NAMALWA (cell line): ENCODE results near the gene LIME1.

Source experiments
- DNase-seq: peaks from one replicate; pipeline ENCODE4 v3.0.0-alpha.2; 2015; ENCODE audit warnings: low spot score

The LIME1 gene

GRCh38 chr20:63749597-63750508 lies 13.4 kb downstream of the LIME1 start:
- no peak for DNase-seq

GRCh38 chr20:63750807-63751470 lies 14.5 kb downstream of the LIME1 start:
- DNase-seq = no peak

DNA sequence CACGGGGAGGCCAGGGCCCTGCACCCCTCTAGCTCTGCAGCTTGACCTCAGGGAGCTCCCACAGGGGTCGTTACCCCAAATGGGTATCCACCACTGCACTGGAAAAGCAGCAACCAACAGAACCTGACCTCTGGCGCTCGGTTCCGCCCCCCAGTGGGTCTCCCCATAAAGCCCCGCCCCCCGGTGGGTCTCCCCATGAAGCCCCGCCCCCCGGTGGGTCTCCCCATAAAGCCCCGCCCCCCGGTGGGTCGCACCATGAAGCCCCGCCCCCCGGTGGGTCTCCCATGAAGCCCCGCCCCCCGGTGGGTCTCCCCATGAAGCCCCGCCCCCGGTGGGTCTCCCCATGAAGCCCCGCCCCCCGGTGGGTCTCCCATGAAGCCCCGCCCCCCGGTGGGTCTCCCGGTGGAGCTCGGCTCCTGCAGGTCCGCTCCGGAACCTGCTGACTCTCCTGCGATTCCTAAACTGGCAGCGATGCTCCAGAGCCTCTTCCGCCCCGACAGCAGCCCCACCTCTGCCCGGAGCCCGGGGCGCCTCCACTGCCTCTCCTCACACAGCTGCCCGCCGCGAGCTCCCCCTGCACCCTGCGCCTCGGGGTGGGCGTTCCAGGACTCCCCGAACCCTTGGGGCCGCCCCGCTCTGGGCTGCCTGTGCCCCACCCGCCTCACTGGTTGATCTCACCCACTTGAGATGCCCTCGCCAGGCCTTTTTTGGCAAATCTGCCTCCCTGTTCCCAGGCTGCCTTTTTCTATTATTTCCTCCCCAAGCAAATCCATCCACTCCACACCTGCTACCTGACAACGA lies 15.2 kb downstream of the LIME1 start:
- peak; percentile 25 for DNase-seq

- DNase-seq = no peak
These were observed 16.1 kb downstream of the LIME1 start for GRCh38 chr20:63752411-63753101.

- DNase-seq = no peak
These were observed 16.9 kb downstream of the LIME1 start for GRCh38 chr20:63753381-63753780.

- DNase-seq = no peak
These were observed 17.5 kb downstream of the LIME1 start for GRCh38 chr20:63754008-63754407.

DNA sequence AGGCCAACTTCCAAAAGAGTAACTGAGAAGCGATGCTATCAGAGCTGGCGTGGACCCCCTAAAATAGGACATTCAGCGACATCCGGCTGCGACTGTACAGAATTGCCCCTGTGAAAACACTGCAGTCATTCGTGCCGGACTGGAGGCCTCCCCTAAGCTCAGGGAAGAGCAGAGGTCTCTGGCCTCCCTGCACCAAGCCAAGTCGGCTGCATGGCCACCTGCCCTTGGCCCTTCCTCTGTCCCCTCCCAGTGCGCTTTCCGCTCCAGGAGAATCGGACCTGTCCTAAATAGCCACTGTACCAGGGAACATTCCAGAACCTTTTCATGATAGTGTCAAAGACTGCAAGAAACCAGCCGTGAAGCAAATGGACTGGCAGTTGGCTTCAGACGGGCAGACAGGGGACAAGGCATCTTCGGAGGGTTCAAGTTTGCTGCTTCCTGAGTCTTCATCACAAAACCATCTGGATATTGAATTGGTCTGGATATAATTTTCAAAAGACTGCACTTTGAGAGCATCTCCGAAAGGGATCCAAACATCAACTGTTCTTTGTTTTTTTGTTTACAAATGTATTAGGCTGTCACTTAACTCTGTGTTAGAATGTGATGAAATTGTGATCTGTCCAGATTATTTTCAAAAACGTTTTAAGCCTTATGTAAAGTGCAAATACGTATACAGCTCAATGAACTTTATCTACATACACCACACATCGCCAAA lies 19.6 kb downstream of the LIME1 start:
- DNase-seq = no peak

- DNase-seq = no peak
These were observed 20.2 kb downstream of the LIME1 start for GRCh38 chr20:63756648-63756991.

- no peak for DNase-seq
These were observed 21.7 kb downstream of the LIME1 start for GRCh38 chr20:63758152-63758551.

DNA sequence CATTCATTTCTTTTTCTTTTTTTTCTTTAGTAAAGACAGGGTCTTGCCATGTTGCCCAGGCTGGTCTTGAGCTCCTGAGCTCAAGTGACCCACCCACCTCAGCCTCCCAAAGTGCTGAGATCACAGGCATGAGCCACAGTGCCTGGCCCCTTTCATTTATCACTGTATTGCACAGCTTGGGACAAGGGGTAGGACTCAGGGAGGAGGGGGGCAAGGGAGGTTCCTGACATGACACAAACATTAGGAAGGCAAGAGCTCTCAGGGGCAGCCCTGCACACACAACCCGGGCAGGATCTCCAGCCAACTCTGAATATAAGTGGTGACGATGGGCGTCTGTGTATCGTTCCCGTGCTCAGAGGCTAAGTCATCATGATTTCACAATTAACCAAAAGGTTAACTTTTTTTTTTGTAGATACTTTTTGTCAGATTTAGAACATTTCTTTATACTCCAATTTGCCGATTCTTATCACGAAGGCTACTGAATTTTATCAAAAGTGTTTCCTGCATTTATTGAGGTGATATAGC lies 23.0 kb downstream of the LIME1 start:
- DNase-seq = no peak

DNA sequence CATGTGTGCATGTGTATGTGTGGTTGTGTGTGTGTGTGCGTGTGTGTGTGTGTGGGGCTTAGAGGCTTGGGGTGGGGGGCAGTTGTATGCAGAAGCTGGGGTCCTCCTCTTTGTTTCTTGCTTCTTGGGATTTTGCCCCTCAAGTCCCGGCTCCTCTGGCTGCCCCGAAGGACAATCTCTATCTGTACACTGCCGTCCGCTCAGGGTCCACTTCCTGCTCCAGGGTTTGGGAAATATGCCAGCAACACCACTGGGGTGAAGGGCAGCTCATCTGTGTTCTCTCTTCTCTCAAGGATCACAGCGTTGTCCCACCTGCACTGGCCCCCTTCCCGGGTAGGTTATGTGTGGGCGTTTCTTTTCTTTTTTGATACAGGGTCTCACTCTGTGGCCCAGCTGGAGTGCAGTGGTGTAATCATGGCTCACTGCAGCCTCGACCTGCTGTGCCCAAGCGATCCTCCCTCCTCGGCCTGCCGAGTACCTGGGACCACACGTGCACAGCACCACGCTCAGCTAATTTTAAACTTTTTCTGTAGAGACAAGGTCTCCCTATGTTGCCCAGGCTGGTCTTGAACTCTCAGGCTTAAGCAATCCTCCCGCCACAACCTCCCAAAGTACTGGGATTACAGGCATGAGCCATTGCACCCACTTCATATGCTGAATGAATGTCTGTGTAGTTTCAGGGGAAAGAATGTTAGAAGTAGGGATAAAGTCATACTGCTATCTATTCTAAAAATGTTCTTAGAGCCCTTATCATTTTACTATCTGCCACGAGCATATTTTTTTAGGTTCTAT lies 28.8 kb downstream of the LIME1 start:
- DNase-seq = no peak

GRCh38 chr20:63765902-63766301 lies 29.4 kb downstream of the LIME1 start:
- no peak for DNase-seq

DNA sequence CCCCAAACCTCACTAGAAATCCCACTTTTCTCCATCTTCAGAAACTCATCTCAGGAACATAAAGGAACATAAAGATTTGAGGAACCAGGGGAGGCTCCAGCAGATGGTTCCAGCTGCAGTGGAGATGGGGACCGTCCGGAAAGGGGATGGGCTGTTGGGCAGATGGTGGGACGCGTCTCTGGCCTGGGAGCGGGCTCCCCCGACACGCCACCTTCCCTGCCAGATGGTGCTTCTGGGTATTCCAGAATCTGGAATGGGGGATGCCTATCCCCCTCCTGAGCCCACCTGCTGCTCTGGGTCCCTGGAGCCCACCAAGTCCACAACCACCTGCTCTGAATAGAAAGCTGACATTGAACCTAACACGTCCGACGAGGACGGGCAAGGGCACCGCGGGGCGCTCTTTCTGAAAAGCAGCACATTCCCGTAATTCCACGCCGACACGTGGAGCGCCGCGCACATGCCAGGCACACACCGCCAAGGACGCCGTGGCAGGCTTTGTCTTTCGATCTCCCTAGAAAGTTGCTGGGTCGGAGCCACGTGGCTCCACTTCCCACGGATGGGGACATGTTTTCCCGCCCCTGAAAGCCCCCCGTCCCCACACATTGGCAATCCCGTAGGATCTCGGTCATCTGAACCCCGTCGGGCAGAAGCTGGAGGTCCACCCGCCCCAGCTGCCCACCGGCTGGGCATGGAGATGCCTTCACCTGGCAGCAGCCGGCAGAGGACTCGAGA lies 30.4 kb downstream of the LIME1 start:
- DNase-seq = no peak

DNA sequence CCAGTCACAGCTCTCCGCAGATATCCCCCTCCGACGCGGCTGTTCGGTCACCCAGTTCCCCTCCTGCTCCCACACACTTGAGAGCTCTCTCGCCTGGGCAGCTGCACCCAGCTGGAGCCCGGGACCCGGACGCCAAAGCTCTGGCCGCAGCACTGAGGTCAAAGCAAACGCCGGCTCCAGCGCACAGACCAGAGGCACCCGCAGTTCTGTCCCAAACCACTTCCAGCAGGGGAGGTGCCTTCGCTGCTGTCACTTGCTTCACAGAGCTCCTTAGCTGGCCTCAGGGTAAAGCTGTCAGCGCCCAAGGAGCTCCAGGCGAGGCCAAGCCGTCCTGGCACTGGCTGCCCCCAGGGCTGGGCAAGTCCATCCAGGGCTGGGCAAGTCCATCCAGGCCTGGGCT lies 31.0 kb downstream of the LIME1 start:
- DNase-seq = no peak

DNA sequence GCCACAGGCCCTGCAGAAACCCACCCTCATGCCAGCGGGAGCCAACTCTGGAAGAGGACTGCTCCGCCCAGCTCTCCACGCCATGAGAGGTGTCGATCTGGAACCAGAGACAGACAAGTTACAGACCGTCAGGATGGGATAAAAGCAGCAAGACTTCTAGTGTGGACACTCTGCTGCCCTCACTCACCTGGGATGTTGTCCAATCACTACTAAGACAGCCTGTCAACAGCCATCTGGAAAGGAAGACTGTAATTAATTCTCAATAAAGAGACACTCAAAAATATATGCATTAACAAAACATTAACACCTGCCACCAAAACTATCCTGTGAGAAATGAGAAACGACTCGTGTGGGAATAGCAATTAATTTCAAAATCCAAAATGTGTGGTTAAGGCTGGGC lies 31.4 kb downstream of the LIME1 start:
- no peak for DNase-seq

GRCh38 chr20:63768591-63769515 lies 32.4 kb downstream of the LIME1 start:
- no peak for DNase-seq

DNA sequence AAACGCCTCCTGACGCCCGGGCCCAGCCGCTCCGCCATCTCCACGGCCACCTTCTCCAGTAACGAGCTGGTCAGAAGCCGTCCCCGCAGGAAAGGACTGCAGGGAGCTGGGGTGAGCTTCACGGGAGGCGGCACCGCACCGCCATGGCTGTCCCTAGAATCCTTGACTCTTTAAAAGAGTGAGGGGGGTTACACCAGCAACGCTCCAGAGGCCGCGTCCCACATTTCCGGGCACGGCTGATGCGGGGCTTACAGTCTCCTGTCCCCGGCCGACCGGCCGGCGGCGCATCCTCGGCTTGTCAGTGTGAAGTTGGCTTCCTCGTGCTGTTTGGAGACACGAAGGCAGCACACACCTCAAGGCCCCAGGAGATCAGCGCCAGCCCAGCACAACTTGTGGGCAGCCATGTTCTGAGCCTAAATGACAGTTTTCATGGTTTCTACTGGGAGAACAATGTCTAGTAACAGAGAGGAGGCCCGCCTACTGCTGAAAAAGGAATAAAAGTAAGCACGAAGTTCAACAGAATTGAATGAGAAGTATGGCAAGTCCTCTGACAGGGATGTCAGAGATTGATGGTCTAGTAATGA lies 33.5 kb downstream of the LIME1 start:
- no peak for DNase-seq

DNA sequence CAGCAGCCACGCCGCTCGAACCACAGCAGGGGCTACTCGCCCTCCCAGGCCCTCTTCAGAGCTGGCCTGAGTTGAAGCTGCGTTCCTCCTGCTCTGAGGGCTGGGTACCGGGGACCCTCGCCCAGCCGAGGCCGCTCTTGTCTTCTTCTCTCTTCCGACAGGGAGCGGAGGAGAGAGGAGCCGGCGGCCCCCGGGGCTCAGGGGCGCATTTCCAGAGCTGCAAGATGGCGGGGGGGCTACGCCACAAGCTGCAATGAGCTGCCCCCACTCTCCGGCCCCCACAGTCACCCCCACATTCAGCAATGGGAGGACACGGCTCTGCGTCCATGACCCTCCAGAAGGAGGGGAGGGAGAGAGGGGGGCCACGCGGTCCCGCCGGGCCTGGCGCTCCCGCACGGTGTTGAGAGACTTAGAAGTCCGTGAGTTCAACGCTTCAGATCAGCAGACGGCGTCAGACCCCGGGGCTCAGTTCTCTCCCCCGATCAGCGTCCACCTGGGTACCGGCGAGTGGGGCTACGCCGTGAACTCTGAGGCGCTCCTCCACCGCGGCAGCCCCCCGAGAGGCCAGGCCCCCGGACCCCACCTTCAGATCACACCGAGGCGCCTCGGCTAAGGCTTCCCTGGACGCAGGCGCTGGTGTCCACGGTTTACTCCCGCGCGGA lies 34.7 kb downstream of the LIME1 start:
- no peak for DNase-seq
